GM12872 (cell line): ENCODE results near the gene PDIA4.

Experiments
- CTCF ChIP-seq: IDR thresholded peaks from 3 replicates; pipeline ENCODE4 v1.5.1; 2011; ENCODE audit warnings: low read depth, mild to moderate bottlenecking, low read length, moderate library complexity; ENCODE audit not compliant: insufficient read depth

PDIA4 gene

GRCh38 chr7:149046416-149046815 is 18.1 kb upstream of the PDIA4 start:
- no peak for TF ChIP-seq CTCF

GRCh38 chr7:149043936-149044335 is 15.6 kb upstream of the PDIA4 start:
- no peak for TF ChIP-seq CTCF

- TF ChIP-seq CTCF: no peak
These were observed 13.0 kb upstream of the PDIA4 start for GRCh38 chr7:149041350-149041749.

GRCh38 chr7:149036676-149037075 is 8.4 kb upstream of the PDIA4 start:
- TF ChIP-seq CTCF: no peak

GRCh38 chr7:149031353-149031910 is 3.1 kb upstream of the PDIA4 start:
- TF ChIP-seq CTCF: no peak

- TF ChIP-seq CTCF: no peak
These were observed 527 bp downstream of the PDIA4 start for GRCh38 chr7:149027611-149028345.

- TF ChIP-seq CTCF: no peak
These were observed 1.2 kb downstream of the PDIA4 start for GRCh38 chr7:149027055-149027454.

- TF ChIP-seq CTCF: no peak
These were observed 4.6 kb downstream of the PDIA4 start for GRCh38 chr7:149023662-149024061.
